Activated B cell treated with CpG ODN at 0.5 μM for 24 hours (primary cell): ENCODE results near the gene ALK. TPM values are rescaled to one million over a fixed set of nuclear protein-coding genes. Genes with fewer than 3 reads are reported as not detected.

Source experiments
- ATAC-seq: fragments of 200-7000 bp; cut with Tn5 transposase; one replicate; pipeline ENCODE4 v1.10.0; 2021; ENCODE audit warnings: low read depth, mild to moderate bottlenecking, moderate library complexity
- CTCF ChIA-PET: fragments of 350-600 bp; sonication (Branson Sonifier 250); formaldehyde crosslinking; loops from one replicate; lab custom pipeline; 2021; ENCODE audit warnings: antibody characterized with exemption; lab: Charles Lee
- POLR2A ChIA-PET: fragments of 350-600 bp; sonication (Branson Sonifier 250); formaldehyde crosslinking; loops from one replicate; lab custom pipeline; 2021; ENCODE audit warnings: antibody characterized with exemption; lab: Charles Lee
- DNase-seq: peaks from one replicate; pipeline ENCODE4 v3.0.0; 2022
- H3K27ac Mint-ChIP-seq: one replicate; pipeline ENCODE4 v1.8.0; 2020; ENCODE audit warnings: mixed read lengths
- H3K27me3 Mint-ChIP-seq: one replicate; pipeline ENCODE4 v1.8.0; 2021; ENCODE audit warnings: mixed read lengths
- H3K36me3 Mint-ChIP-seq: one replicate; pipeline ENCODE4 v1.8.0; 2021; ENCODE audit warnings: low read depth, mixed read lengths
- H3K4me1 Mint-ChIP-seq: one replicate; pipeline ENCODE4 v1.8.0; 2021; ENCODE audit warnings: mixed read lengths
- H3K4me3 Mint-ChIP-seq: one replicate; pipeline ENCODE4 v1.8.0; 2020; ENCODE audit warnings: mild to moderate bottlenecking, mixed read lengths
- H3K9me3 Mint-ChIP-seq: one replicate; pipeline ENCODE4 v1.8.0; 2020; ENCODE audit warnings: mixed read lengths
- CTCF ChIP-seq: fragments of 200-600 bp; IDR thresholded peaks from one replicate; pipeline ENCODE4 v1.8.0; 2022; ENCODE audit warnings: antibody characterized with exemption, mild to moderate bottlenecking
- intact Hi-C: fragments of 100-400 bp; cut with micrococcal nuclease; formaldehyde crosslinking; loops from one replicate; pipeline ENCODE4 v1.15.1; 2024
- total RNA-seq: library from RNA; stranded (reverse); gene quantifications from 2 replicates; pipeline ENCODE4 v1.2.3, GENCODE V29; 2022

Gene ALK
- total RNA-seq, 1 donor from 2014 or later: not detected

- no peak overlapping the region for H3K4me3 Mint-ChIP-seq
- no peaks in the 10 kb centered on the region for H3K36me3 Mint-ChIP-seq
- H3K9me3 Mint-ChIP-seq: no peaks in the 10 kb centered on the region
- no peaks in the 10 kb centered on the region for H3K4me1 Mint-ChIP-seq
- DNase-seq: no peak
- no peak for TF ChIP-seq CTCF
- no peak overlapping the region for H3K27ac Mint-ChIP-seq
- H3K27me3 Mint-ChIP-seq: peaks cover 5% of the 10 kb centered on the region
- no peak for ATAC-seq
- ChIA-PET CTCF (no interaction called here), POLR2A (no interaction called here)
- intact Hi-C loops: no loop called here
These were observed 425.8 kb downstream of the ALK start for GRCh38 chr2:29495536-29496060.

- Mint-ChIP-seq H3K9me3 (no peaks in the 10 kb centered on the region), H3K36me3 (no peaks in the 10 kb centered on the region), H3K4me3 (no peak overlapping the region), H3K27ac (no peak overlapping the region), H3K4me1 (no peaks in the 10 kb centered on the region), H3K27me3 (peaks cover 5% of the 10 kb centered on the region)
- no peak for DNase-seq
- intact Hi-C loops: no loop called here
- no peak for ATAC-seq
- CTCF ChIA-PET: no interaction called here
- no peak for TF ChIP-seq CTCF
- POLR2A ChIA-PET: no interaction called here
These were observed 426.3 kb downstream of the ALK start for GRCh38 chr2:29495068-29495467.

GRCh38 chr2:29492701-29493100 is 428.7 kb downstream of the ALK start:
- Mint-ChIP-seq H3K27ac (no peak overlapping the region), H3K36me3 (no peaks in the 10 kb centered on the region), H3K27me3 (peaks cover 5% of the 10 kb centered on the region), H3K9me3 (no peaks in the 10 kb centered on the region), H3K4me3 (no peak overlapping the region), H3K4me1 (no peaks in the 10 kb centered on the region)
- TF ChIP-seq CTCF: no peak
- no peak for ATAC-seq
- intact Hi-C loops: no loop called here
- no peak for DNase-seq
- ChIA-PET CTCF (no interaction called here), POLR2A (no interaction called here)

- ChIA-PET CTCF (no interaction called here), POLR2A (no interaction called here)
- ATAC-seq (no peak), DNase-seq (no peak)
- TF ChIP-seq CTCF: no peak
- H3K36me3 Mint-ChIP-seq: no peaks in the 10 kb centered on the region
- no peak overlapping the region for H3K27ac Mint-ChIP-seq
- H3K9me3 Mint-ChIP-seq: no peaks in the 10 kb centered on the region
- intact Hi-C loops: no loop called here
- no peaks in the 10 kb centered on the region for H3K27me3 Mint-ChIP-seq
- H3K4me1 Mint-ChIP-seq: no peaks in the 10 kb centered on the region
- H3K4me3 Mint-ChIP-seq: no peak overlapping the region
These were observed 431.3 kb downstream of the ALK start for GRCh38 chr2:29490045-29490444.

- Mint-ChIP-seq H3K9me3 (no peaks in the 10 kb centered on the region), H3K27me3 (no peaks in the 10 kb centered on the region)
These were observed 431.8 kb downstream of the ALK start for GRCh38 chr2:29489568-29489967.

More at GRCh38 chr2:29489568-29489967, 431.8 kb downstream of the ALK start:
- no peak for TF ChIP-seq CTCF
- no peak for ATAC-seq
- no peak for DNase-seq
- Mint-ChIP-seq H3K27ac (no peak overlapping the region), H3K4me3 (no peak overlapping the region), H3K36me3 (no peaks in the 10 kb centered on the region), H3K4me1 (no peaks in the 10 kb centered on the region)
- intact Hi-C loops: no loop called here
- CTCF ChIA-PET: no interaction called here
- POLR2A ChIA-PET: no interaction called here
